HCT116 (cell line): ENCODE measurements around the gene DAPK1. TPM values are rescaled to one million over a fixed set of nuclear protein-coding genes. Genes with fewer than 3 reads are reported as not detected.

Source experiments
- ATAC-seq: fragments of 200-7000 bp; cut with Tn5 transposase; 2 replicates; pipeline ENCODE4 v1.9.1; 2020; ENCODE audit warnings: mild to moderate bottlenecking, moderate library complexity
- BruUV-seq: library from RNA; stranded (reverse); fragments of 400-500 nt; replicated peaks from 2 replicates; lab custom pipeline; 2021; lab: Mats Ljungman, UMichigan
- CTCF ChIA-PET: fragments of 300-600 bp; sonication (Branson Sonifier 250); formaldehyde crosslinking; loops from one replicate; lab custom pipeline; 2021; ENCODE audit warnings: antibody characterized with exemption; lab: Charles Lee
- POLR2A ChIA-PET: fragments of 300-600, 350-600 bp; sonication (Branson Sonifier 250); formaldehyde crosslinking; loops from one replicate; lab custom pipeline; 2021; ENCODE audit warnings: antibody characterized with exemption; lab: Charles Lee
- RAD21 ChIA-PET, 2 experiments: fragments of 300-600 bp; sonication (Branson Sonifier 250); formaldehyde crosslinking; loops; one replicate each; lab custom pipeline; 2023; ENCODE audit warnings: low total read pairs in 2 of 2; ENCODE audit not compliant: uncharacterized antibody in 2 of 2, unreplicated experiment in 2 of 2, low non-redundant PET in 1 of 2; lab: Charles Lee
- DNase-seq: peaks from one replicate; pipeline ENCODE4 v3.0.0-alpha.2; 2010; ENCODE audit warnings: low read depth, low spot score
- H2AFZ ChIP-seq: fragments of 200-600 bp; shearing (Covaris generic), sonication (generic); 2 replicates; pipeline ENCODE4 v1.6.1; 2017; ENCODE audit warnings: low read depth, mixed run types, mixed read lengths, antibody characterized with exemption, low read length; ENCODE audit not compliant: poor library complexity, severe bottlenecking
- H3K27ac ChIP-seq: 2 replicates; pipeline ENCODE4 v1.5.1; 2012; ENCODE audit warnings: low read depth, low read length
- H3K27me3 ChIP-seq: fragments of 200-600 bp; sonication (generic); 2 replicates; pipeline ENCODE4 v1.6.1; 2016; ENCODE audit warnings: mixed run types, low read length, mixed read lengths; ENCODE audit not compliant: insufficient read depth
- H3K36me3 ChIP-seq, 2 experiments: fragments of 200-500 bp in 1 of 2; fragments of 200-600 bp in 1 of 2; sonication (Bioruptor generic) in 1 of 2; sonication (generic) in 1 of 2; 2 replicates each; pipeline versions ENCODE4 v1.5.1 to v1.6.1; 2014 to 2016; ENCODE audit warnings: low read length in 2 of 2, inconsistent platforms in 1 of 2, mixed read lengths in 1 of 2, mixed run types in 1 of 2; ENCODE audit not compliant: insufficient read depth in 2 of 2, control insufficient read depth in 1 of 2
- H3K4me1 ChIP-seq, 2 experiments: fragments of 200-600 bp in 1 of 2; sonication (generic) in 1 of 2; 2 replicates each; pipeline versions ENCODE4 v1.5.1 to v1.6.1; 2012 to 2017; ENCODE audit warnings: low read length in 2 of 2, inconsistent platforms in 1 of 2, mild to moderate bottlenecking in 1 of 2, mixed read lengths in 1 of 2, mixed run types in 1 of 2, moderate library complexity in 1 of 2; ENCODE audit not compliant: insufficient read depth in 2 of 2, control insufficient read depth in 1 of 2
- H3K4me2 ChIP-seq: fragments of 200-600 bp; sonication (generic); 2 replicates; pipeline ENCODE4 v1.6.1; 2017; ENCODE audit warnings: mixed run types, low read length, mixed read lengths
- H3K4me3 ChIP-seq, 2 experiments: fragments of 200-600 bp in 1 of 2; sonication (generic) in 1 of 2; replicated peaks in 1 of 2; 2 replicates each; pipeline ENCODE4 v1.5.1; 2011 to 2016; ENCODE audit warnings: low read length in 2 of 2, control low read depth in 1 of 2, low read depth in 1 of 2, mild to moderate bottlenecking in 1 of 2, mixed read lengths in 1 of 2, mixed run types in 1 of 2
- H3K79me2 ChIP-seq: fragments of 200-600 bp; sonication (generic); 2 replicates; pipeline ENCODE4 v1.6.1; 2017; ENCODE audit warnings: mild to moderate bottlenecking, mixed run types, low read length, moderate library complexity, mixed read lengths; ENCODE audit not compliant: insufficient read depth
- H3K9ac ChIP-seq: fragments of 200-600 bp; sonication (generic); 2 replicates; pipeline ENCODE4 v1.6.1; 2016; ENCODE audit warnings: low read length, mixed read lengths
- H3K9me2 ChIP-seq: fragments of 200-600 bp; sonication (generic), shearing (Covaris generic); 2 replicates; pipeline ENCODE4 v1.6.1; 2017; ENCODE audit warnings: mixed run types, mild to moderate bottlenecking, moderate library complexity; ENCODE audit not compliant: insufficient read depth
- H3K9me3 ChIP-seq, 2 experiments: fragments of 200-500 bp in 1 of 2; fragments of 200-600 bp in 1 of 2; sonication (Bioruptor generic) in 1 of 2; sonication (generic) in 1 of 2; 2 replicates each; pipeline ENCODE4 v1.6.1; 2014 to 2017; ENCODE audit warnings: low read length in 2 of 2, mixed read lengths in 2 of 2, inconsistent platforms in 1 of 2, low read depth in 1 of 2, mild to moderate bottlenecking in 1 of 2, mixed run types in 1 of 2, moderate library complexity in 1 of 2; ENCODE audit not compliant: control insufficient read depth in 1 of 2, insufficient read depth in 1 of 2
- H4K20me1 ChIP-seq: fragments of 200-600 bp; sonication (generic), shearing (Covaris generic); 2 replicates; pipeline ENCODE4 v1.6.1; 2017; ENCODE audit warnings: mixed run types, mild to moderate bottlenecking, moderate library complexity; ENCODE audit not compliant: insufficient read depth
- CEBPB ChIP-seq: IDR thresholded peaks from 2 replicates; pipeline ENCODE4 v1.6.1; 2012; ENCODE audit warnings: low read depth
- EGR1 ChIP-seq: IDR thresholded peaks from 2 replicates; pipeline ENCODE4 v1.6.1; 2012; ENCODE audit warnings: low read depth
- EZH2 ChIP-seq: fragments of 200-600 bp; sonication (generic); IDR thresholded peaks from 2 replicates; pipeline ENCODE4 v1.6.1; 2017; ENCODE audit warnings: antibody characterized with exemption, mixed run types
- EZH2phosphoT487 ChIP-seq: fragments of 200-600 bp; IDR thresholded peaks from 2 replicates; pipeline ENCODE4 v1.6.1; 2018; ENCODE audit warnings: antibody characterized with exemption, borderline replicate concordance
- POLR2AphosphoS5 ChIP-seq: IDR thresholded peaks from 2 replicates; pipeline ENCODE4 v1.6.1; 2011; ENCODE audit warnings: mild to moderate bottlenecking, low read depth, low read length, moderate library complexity
- RAD21 ChIP-seq: IDR thresholded peaks from 2 replicates; pipeline ENCODE4 v1.6.1; 2012; ENCODE audit warnings: low read depth, mild to moderate bottlenecking
- SRF ChIP-seq: IDR thresholded peaks from 2 replicates; pipeline ENCODE4 v1.6.1; 2012; ENCODE audit warnings: low read depth
- YY1 ChIP-seq: IDR thresholded peaks from 2 replicates; pipeline ENCODE4 v1.6.1; 2011; ENCODE audit warnings: low read length, low read depth, moderate library complexity, mild to moderate bottlenecking; ENCODE audit not compliant: insufficient replicate concordance; ENCODE audit errors: extremely low read depth
- ZNF274 ChIP-seq: fragments of 200-500 bp; sonication (Bioruptor generic); IDR thresholded peaks from 2 replicates; pipeline ENCODE4 v1.6.1; 2014; ENCODE audit warnings: mild to moderate bottlenecking, low read depth, low read length, inconsistent platforms
- intact Hi-C: fragments of 100-400 bp; cut with micrococcal nuclease; formaldehyde crosslinking; loops from 2 replicates; pipeline ENCODE4 v1.10.0; 2022
- total RNA-seq: library from RNA; stranded (reverse); gene quantifications from one replicate; pipeline ENCODE4 v1.2.1, GENCODE V29; 2021; ENCODE audit not compliant: unreplicated experiment
- TF ChIP-seq, protein P1 (sequence below): IDR thresholded peaks from 2 replicates; pipeline ENCODE4 v1.6.1; 2012; ENCODE audit warnings: low read depth
- TF ChIP-seq, protein P2 (sequence below): IDR thresholded peaks from 2 replicates; pipeline ENCODE4 v1.6.1; 2012
- TF ChIP-seq, protein P3 (sequence below): IDR thresholded peaks from 2 replicates; pipeline ENCODE4 v1.6.1; 2011; ENCODE audit warnings: mild to moderate bottlenecking, low read length, moderate library complexity; ENCODE audit not compliant: insufficient replicate concordance; ENCODE audit errors: extremely low read depth
- TF ChIP-seq, protein P4 (sequence below), 3 experiments: fragments of 200-600 bp in 1 of 3; sonication (generic) in 1 of 3; IDR thresholded peaks in 2 of 3; conservative IDR thresholded peaks in 1 of 3; 2 replicates each; pipeline ENCODE4 v1.5.1; 2012 to 2017; ENCODE audit warnings: low read depth in 2 of 3, low read length in 2 of 3, antibody characterized with exemption in 1 of 3, borderline replicate concordance in 1 of 3, control low read depth in 1 of 3, mild to moderate bottlenecking in 1 of 3, mixed read lengths in 1 of 3, mixed run types in 1 of 3, moderate library complexity in 1 of 3; ENCODE audit not compliant: insufficient read depth in 1 of 3

The DAPK1 gene
- total RNA-seq, 1 experiment from 2014 or later: 5.6 TPM

DNA sequence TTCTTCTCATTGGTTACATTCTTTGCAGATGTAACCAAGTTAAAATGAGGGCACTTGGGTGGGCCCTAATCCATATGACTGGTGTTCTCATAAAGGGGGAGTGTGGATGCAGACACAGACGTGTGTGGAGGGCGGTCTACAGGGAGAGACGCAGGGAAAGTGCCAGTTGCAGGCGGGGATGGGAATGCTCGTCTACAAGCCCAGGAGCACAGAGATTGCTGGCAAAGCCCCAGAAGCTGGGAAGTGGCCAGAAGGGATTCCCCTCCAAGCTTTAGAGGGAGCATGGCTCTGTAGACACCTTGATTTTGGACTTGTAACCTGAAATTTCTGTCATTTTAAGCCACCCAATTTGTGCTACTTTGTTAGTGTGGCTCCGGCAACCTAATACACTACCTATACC lies 131.4 kb downstream of the DAPK1 start (continued):
- TF ChIP-seq, protein P1, sequence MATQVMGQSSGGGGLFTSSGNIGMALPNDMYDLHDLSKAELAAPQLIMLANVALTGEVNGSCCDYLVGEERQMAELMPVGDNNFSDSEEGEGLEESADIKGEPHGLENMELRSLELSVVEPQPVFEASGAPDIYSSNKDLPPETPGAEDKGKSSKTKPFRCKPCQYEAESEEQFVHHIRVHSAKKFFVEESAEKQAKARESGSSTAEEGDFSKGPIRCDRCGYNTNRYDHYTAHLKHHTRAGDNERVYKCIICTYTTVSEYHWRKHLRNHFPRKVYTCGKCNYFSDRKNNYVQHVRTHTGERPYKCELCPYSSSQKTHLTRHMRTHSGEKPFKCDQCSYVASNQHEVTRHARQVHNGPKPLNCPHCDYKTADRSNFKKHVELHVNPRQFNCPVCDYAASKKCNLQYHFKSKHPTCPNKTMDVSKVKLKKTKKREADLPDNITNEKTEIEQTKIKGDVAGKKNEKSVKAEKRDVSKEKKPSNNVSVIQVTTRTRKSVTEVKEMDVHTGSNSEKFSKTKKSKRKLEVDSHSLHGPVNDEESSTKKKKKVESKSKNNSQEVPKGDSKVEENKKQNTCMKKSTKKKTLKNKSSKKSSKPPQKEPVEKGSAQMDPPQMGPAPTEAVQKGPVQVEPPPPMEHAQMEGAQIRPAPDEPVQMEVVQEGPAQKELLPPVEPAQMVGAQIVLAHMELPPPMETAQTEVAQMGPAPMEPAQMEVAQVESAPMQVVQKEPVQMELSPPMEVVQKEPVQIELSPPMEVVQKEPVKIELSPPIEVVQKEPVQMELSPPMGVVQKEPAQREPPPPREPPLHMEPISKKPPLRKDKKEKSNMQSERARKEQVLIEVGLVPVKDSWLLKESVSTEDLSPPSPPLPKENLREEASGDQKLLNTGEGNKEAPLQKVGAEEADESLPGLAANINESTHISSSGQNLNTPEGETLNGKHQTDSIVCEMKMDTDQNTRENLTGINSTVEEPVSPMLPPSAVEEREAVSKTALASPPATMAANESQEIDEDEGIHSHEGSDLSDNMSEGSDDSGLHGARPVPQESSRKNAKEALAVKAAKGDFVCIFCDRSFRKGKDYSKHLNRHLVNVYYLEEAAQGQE: no peak
- TF ChIP-seq SRF (no peak), YY1 (no peak), RAD21 (no peak), EZH2phosphoT487 (no peak), EGR1 (no peak), POLR2AphosphoS5 (no peak)
- TF ChIP-seq, protein P2, sequence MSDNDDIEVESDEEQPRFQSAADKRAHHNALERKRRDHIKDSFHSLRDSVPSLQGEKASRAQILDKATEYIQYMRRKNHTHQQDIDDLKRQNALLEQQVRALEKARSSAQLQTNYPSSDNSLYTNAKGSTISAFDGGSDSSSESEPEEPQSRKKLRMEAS: no peak
- TF ChIP-seq, protein P3, sequence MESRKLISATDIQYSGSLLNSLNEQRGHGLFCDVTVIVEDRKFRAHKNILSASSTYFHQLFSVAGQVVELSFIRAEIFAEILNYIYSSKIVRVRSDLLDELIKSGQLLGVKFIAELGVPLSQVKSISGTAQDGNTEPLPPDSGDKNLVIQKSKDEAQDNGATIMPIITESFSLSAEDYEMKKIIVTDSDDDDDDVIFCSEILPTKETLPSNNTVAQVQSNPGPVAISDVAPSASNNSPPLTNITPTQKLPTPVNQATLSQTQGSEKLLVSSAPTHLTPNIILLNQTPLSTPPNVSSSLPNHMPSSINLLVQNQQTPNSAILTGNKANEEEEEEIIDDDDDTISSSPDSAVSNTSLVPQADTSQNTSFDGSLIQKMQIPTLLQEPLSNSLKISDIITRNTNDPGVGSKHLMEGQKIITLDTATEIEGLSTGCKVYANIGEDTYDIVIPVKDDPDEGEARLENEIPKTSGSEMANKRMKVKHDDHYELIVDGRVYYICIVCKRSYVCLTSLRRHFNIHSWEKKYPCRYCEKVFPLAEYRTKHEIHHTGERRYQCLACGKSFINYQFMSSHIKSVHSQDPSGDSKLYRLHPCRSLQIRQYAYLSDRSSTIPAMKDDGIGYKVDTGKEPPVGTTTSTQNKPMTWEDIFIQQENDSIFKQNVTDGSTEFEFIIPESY: no peak

DNA sequence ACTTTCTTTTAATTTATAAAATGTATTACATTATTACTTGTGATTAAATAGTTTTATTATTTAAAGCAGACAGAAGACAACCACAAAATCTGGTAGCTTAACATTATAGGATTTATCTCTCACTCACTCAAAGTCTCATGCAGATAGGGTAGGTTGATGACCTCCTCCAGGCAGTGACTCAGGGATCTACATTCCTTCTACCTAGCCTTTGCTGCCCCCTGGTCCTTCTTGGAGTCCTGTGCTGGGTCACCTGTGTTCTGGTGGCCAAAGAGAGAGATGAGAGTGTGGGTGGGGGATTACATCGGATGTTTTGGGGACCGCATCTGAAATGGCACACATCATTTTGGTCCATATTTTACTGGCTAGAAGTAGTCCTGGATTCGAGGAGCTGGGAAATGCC lies 132.6 kb downstream of the DAPK1 start:
- Histone ChIP-seq H4K20me1 (no peaks in the 10 kb centered on the region), H3K4me2 (no peak overlapping the region), H2AFZ (no peak overlapping the region), H3K9me3 (no peaks in the 10 kb centered on the region), H3K27me3 (no peaks in the 10 kb centered on the region), H3K9ac (no peak overlapping the region), H3K27ac (no peak overlapping the region), H3K79me2 (no peaks in the 10 kb centered on the region), H3K4me3 (no peak overlapping the region), H3K36me3 (no peaks in the 10 kb centered on the region), H3K4me1 (no peaks in the 10 kb centered on the region), H3K9me2 (no peaks in the 10 kb centered on the region)
- intact Hi-C loops: no loop called here
- ChIA-PET RAD21 (no interaction called here), POLR2A (no interaction called here), CTCF (no interaction called here)
- no TSS peak for BruUV-seq
- DNase-seq: no peak
- no peak for TF ChIP-seq ZNF274
- no peak for TF ChIP-seq YY1
- TF ChIP-seq CEBPB: no peak
- TF ChIP-seq EZH2: no peak
- no peak for TF ChIP-seq RAD21
- TF ChIP-seq, protein P4, sequence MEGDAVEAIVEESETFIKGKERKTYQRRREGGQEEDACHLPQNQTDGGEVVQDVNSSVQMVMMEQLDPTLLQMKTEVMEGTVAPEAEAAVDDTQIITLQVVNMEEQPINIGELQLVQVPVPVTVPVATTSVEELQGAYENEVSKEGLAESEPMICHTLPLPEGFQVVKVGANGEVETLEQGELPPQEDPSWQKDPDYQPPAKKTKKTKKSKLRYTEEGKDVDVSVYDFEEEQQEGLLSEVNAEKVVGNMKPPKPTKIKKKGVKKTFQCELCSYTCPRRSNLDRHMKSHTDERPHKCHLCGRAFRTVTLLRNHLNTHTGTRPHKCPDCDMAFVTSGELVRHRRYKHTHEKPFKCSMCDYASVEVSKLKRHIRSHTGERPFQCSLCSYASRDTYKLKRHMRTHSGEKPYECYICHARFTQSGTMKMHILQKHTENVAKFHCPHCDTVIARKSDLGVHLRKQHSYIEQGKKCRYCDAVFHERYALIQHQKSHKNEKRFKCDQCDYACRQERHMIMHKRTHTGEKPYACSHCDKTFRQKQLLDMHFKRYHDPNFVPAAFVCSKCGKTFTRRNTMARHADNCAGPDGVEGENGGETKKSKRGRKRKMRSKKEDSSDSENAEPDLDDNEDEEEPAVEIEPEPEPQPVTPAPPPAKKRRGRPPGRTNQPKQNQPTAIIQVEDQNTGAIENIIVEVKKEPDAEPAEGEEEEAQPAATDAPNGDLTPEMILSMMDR (IDR thresholded peaks at IDR 0.05 in 2 of 3, conservative IDR thresholded peaks at IDR 0.05 in 1 of 3; ENCODE audit: borderline replicate concordance in 1 of 3, insufficient read depth in 1 of 3, low read depth in 2 of 3, low read length in 2 of 3): no peak
- no peak for ATAC-seq
